GM19397 (cell line): ENCODE data around the gene PCAT6.
A peak's percentile ranks its signal among the peaks of the same experiment; 100 is the strongest.
"Not testable (repeated sequence)": the region's sequence is repeated elsewhere in the genome, so short reads cannot be mapped to it uniquely, and the experiment has no call there.

Source experiments
- ATAC-seq: cut with Tn5 transposase; IDR thresholded peaks from one replicate; pipeline ENCODE4 v1.9.1; 2021; ENCODE audit warnings: mild to moderate bottlenecking, moderate library complexity; ENCODE audit not compliant: unreplicated experiment

PCAT6 gene

GRCh38 chr1:202810615-202811295, at the start of gene PCAT6:
TSS of gene PCAT6 (plus strand) at chr1:202810954.
- ATAC-seq = peak; percentile 79

GRCh38 chr1:202762019-202762418, 48.7 kb upstream of the PCAT6 start:
- ATAC-seq = no peak

GRCh38 chr1:202765721-202766120, 45.0 kb upstream of the PCAT6 start:
- no peak for ATAC-seq

- no peak for ATAC-seq
Observed at GRCh38 chr1:202770135-202770534, 40.6 kb upstream of the PCAT6 start.

- no peak for ATAC-seq
Observed at GRCh38 chr1:202781180-202781579, 29.6 kb upstream of the PCAT6 start.

GRCh38 chr1:202786804-202787203, 23.9 kb upstream of the PCAT6 start:
- ATAC-seq = no peak

- no peak for ATAC-seq
Observed at GRCh38 chr1:202788800-202789199, 22.0 kb upstream of the PCAT6 start.

- no peak for ATAC-seq
Observed at GRCh38 chr1:202791077-202791747, 19.5 kb upstream of the PCAT6 start.

- ATAC-seq = no peak
Observed at GRCh38 chr1:202794051-202794740, 16.6 kb upstream of the PCAT6 start.

GRCh38 chr1:202794931-202795330, 15.8 kb upstream of the PCAT6 start:
- not testable (repeated sequence) for ATAC-seq

GRCh38 chr1:202796670-202797069, 14.1 kb upstream of the PCAT6 start:
- no peak for ATAC-seq

- ATAC-seq = no peak
Observed at GRCh38 chr1:202798260-202798659, 12.5 kb upstream of the PCAT6 start.

GRCh38 chr1:202798792-202799331, 11.9 kb upstream of the PCAT6 start:
- ATAC-seq = no peak

- no peak for ATAC-seq
Observed at GRCh38 chr1:202800742-202801141, 10.0 kb upstream of the PCAT6 start.

- ATAC-seq = no peak
Observed at GRCh38 chr1:202801175-202801574, 9.6 kb upstream of the PCAT6 start.

GRCh38 chr1:202802034-202802433, 8.7 kb upstream of the PCAT6 start:
- no peak for ATAC-seq

GRCh38 chr1:202802998-202803932, 7.5 kb upstream of the PCAT6 start:
- ATAC-seq = no peak

- ATAC-seq = no peak
Observed at GRCh38 chr1:202804126-202804525, 6.6 kb upstream of the PCAT6 start.

- no peak for ATAC-seq
Observed at GRCh38 chr1:202805886-202806844, 4.6 kb upstream of the PCAT6 start.
